PC-3 (cell line): ENCODE results near the gene FLG.

Experiments used
- EZH2 ChIP-seq: fragments of 300-600 bp; sonication (generic); IDR thresholded peaks from one replicate; pipeline ENCODE4 v1.6.1; 2017; ENCODE audit warnings: antibody characterized with exemption, mild to moderate bottlenecking, low read length; ENCODE audit not compliant: unreplicated experiment
- EZH2phosphoT487 ChIP-seq: fragments of 300-600 bp; sonication (generic); IDR thresholded peaks from 2 replicates; pipeline ENCODE4 v1.6.1; 2018; ENCODE audit warnings: mild to moderate bottlenecking, antibody characterized with exemption, low read length, borderline replicate concordance
- TF ChIP-seq, protein P1 (sequence below): fragments of 300-600 bp; sonication (generic); conservative IDR thresholded peaks from 2 replicates; pipeline ENCODE4 v1.5.1; 2017; ENCODE audit warnings: antibody characterized with exemption, low read depth, mild to moderate bottlenecking, low read length

DNA sequence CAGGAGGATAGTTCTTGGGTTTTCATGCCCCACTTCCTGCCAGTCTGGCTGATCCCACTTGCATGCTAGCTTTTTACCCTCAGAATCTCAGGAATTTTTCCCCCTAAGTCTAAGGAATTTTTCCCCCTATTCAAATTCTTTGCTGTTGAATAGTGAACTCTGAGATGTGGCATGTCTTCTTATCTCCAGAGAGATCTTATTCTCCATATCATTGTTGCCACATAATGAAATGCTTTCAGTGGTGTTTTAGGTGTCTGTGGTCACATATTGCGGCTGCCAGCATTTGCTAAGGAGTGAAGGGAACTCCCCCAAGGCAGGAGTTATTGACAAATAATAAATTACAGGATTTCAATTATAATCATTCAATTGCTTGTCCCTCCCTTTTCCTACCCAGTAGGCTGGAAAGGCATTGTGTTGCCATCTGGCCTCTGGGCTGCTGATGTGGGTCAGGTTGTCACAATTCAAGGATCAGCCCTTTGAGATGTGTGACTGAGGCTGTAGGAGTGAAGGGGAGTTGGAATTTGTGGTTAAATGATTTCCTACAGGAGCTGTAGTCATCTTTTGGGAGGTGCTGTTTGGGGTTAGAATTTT is 3.9 kb upstream of the FLG start:
- no peak for TF ChIP-seq EZH2
- TF ChIP-seq, protein P1, sequence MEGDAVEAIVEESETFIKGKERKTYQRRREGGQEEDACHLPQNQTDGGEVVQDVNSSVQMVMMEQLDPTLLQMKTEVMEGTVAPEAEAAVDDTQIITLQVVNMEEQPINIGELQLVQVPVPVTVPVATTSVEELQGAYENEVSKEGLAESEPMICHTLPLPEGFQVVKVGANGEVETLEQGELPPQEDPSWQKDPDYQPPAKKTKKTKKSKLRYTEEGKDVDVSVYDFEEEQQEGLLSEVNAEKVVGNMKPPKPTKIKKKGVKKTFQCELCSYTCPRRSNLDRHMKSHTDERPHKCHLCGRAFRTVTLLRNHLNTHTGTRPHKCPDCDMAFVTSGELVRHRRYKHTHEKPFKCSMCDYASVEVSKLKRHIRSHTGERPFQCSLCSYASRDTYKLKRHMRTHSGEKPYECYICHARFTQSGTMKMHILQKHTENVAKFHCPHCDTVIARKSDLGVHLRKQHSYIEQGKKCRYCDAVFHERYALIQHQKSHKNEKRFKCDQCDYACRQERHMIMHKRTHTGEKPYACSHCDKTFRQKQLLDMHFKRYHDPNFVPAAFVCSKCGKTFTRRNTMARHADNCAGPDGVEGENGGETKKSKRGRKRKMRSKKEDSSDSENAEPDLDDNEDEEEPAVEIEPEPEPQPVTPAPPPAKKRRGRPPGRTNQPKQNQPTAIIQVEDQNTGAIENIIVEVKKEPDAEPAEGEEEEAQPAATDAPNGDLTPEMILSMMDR: no peak
- TF ChIP-seq EZH2phosphoT487: no peak
